ENCODE measurements around the gene B4GALNT1.
"Not testable (repeated sequence)": the region's sequence is repeated elsewhere in the genome, so short reads cannot be mapped to it uniquely, and the experiment has no call there.

The B4GALNT1 gene

GRCh38 chr12:57636731-57637130 lies 3.7 kb upstream of the B4GALNT1 start:
- not testable (repeated sequence) for DNase-seq

GRCh38 chr12:57632073-57632957 lies 686 bp downstream of the B4GALNT1 start:
- no peak for DNase-seq

- no peak for DNase-seq
Observed at GRCh38 chr12:57631566-57632072, 1.4 kb downstream of the B4GALNT1 start.

- no peak for DNase-seq
Observed at GRCh38 chr12:57630891-57631433, 2.0 kb downstream of the B4GALNT1 start.

- no peak for DNase-seq
Observed at GRCh38 chr12:57629897-57630471, 3.0 kb downstream of the B4GALNT1 start.

GRCh38 chr12:57628280-57629191 lies 4.5 kb downstream of the B4GALNT1 start:
- no peak for DNase-seq

GRCh38 chr12:57627501-57628279 lies 5.3 kb downstream of the B4GALNT1 start:
- DNase-seq: no peak

GRCh38 chr12:57626921-57627445 lies 6.0 kb downstream of the B4GALNT1 start:
- no peak for DNase-seq

- DNase-seq: no peak
Observed at GRCh38 chr12:57626111-57626920, 6.7 kb downstream of the B4GALNT1 start.

- no peak for DNase-seq
Observed at GRCh38 chr12:57625261-57626032, 7.6 kb downstream of the B4GALNT1 start.

- no peak for DNase-seq
Observed at GRCh38 chr12:57624441-57625220, 8.4 kb downstream of the B4GALNT1 start.

- DNase-seq: no peak
Observed at GRCh38 chr12:57623811-57624390, 9.1 kb downstream of the B4GALNT1 start.

- DNase-seq: no peak
Observed at GRCh38 chr12:57623385-57623784, 9.6 kb downstream of the B4GALNT1 start.

- DNase-seq: no peak
Observed at GRCh38 chr12:57622293-57623245, 10.4 kb downstream of the B4GALNT1 start.

- no peak for DNase-seq
Observed at GRCh38 chr12:57621497-57622292, 11.3 kb downstream of the B4GALNT1 start.

- no peak for DNase-seq
Observed at GRCh38 chr12:57620936-57621496, 12.0 kb downstream of the B4GALNT1 start.
